Dedifferentiated amniotic fluid mesenchymal stem cell (primary cell): ENCODE data around the gene BANK1.

Source experiments
- DNase-seq: peaks from one replicate; pipeline ENCODE4 v3.0.0-alpha.2; 2016; ENCODE audit errors: extremely low spot score

The BANK1 gene

GRCh38 chr4:101956068-101956825 is 165.7 kb downstream of the BANK1 start:
- no peak for DNase-seq

- DNase-seq: no peak
Observed at GRCh38 chr4:101958547-101958946, 168.0 kb downstream of the BANK1 start.

GRCh38 chr4:101960431-101960830 is 169.9 kb downstream of the BANK1 start:
- DNase-seq: no peak

DNA sequence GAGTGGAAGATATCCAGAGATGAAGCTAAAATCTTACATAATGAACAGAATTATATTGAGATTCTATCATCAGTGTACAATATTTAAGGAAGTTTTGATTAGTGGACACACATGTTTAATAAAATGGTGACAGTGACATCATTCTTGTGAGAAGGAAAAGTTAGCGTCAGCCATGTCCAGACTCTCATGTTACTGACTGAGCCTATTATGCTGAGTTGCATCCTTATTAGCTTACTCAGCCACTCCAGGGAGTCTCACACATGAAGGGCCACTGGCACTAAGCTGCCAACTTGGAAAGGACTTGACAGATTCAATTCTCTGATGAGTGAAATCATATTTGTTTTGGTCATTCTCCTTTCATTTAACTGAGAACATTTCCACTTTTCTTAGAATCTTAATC is 170.6 kb downstream of the BANK1 start:
- peak; percentile 63 for DNase-seq

GRCh38 chr4:101967697-101968346 is 177.3 kb downstream of the BANK1 start:
- DNase-seq: no peak

GRCh38 chr4:101968364-101968763 is 177.8 kb downstream of the BANK1 start:
- DNase-seq: no peak

DNA sequence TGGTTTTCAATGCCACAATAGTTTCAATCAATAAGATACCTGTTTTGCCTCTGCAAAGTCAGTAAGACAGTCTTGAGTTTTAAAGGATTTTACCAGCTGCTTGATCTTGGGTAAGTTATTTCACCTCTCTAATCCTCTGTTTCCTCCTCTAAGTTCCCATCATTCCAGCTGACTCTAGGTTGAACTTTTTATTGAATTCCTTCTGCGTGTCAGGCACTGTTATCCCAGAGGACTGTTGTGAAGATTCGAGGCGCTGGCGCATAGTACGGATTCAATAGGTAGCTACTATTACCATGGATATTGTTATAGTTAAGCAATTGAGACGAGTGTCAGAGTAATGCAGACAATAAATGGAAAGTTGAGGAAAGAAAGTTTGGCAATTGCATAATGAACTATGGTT is 179.4 kb downstream of the BANK1 start:
- DNase-seq: no peak

DNA sequence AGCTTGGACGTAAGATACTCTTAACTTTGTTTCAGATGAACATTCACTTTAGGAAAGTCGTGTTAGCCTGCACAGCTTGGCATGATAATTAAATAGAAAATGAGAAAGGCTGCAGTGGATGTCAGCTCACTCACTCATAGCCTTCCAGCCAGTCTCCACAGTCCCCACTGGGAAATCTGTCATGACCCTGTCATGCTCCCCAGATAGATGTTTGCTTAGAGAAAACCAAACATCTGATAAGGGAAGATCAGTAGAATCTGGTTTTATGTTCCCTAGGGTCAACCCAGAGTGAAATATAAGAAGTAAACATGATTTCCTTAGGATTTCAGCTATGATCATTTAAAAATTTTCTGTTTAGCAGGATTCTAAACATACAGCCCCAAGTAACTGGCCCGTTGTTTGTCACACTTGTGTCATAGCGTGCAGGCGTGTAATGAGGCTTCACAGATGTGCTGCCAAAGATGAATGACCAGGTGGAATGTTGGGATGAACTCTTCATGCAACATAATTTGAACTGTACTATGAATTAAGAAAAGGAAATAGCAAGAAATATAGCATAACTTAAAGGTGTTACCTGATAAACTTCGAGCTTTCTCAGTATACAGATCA is 180.1 kb downstream of the BANK1 start:
- no peak for DNase-seq

- no peak for DNase-seq
Observed at GRCh38 chr4:101972791-101973190, 182.3 kb downstream of the BANK1 start.

- peak; percentile 56 for DNase-seq
Observed at GRCh38 chr4:101973361-101973760, 182.8 kb downstream of the BANK1 start.

- peak; percentile 99 for DNase-seq
Observed at GRCh38 chr4:101977076-101977475, 186.5 kb downstream of the BANK1 start.

DNA sequence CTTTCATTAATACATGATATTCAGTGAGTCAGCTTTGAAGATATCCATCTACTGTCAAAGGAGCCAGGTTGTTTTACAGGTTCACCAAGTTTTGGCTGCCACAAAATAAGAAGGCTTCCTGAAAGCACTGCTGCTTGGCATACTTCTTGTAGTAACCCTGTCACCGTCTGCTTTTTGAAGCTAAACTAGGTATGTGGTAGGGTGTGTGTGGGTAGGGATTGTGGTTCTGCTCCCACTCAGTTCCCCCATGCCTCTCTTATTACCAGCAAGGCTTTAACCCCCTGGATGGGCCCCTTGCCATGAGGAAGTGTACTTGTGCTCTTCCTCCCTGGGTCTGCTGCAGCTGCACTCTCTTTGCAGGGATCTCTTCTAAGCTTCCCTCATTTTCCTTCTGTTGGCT is 191.2 kb downstream of the BANK1 start:
- DNase-seq: no peak

DNA sequence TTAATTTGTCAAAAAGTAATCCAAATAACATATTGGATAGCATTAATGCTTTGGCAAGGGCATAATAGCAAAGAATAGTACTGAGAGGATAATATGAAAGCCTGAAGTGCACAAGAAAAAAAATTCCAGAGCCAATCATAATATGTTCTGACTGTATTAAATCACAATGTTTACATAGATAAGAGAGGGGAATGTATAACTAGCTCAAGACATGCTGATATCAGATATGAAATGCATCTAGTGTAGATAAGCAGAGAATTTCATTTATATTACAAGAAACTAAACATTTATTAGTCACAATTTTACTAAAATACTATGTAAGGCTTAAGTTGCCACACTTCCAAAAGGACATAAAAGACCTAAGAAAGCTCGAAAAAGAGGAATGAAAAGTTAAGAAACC is 193.3 kb downstream of the BANK1 start:
- DNase-seq: no peak

DNA sequence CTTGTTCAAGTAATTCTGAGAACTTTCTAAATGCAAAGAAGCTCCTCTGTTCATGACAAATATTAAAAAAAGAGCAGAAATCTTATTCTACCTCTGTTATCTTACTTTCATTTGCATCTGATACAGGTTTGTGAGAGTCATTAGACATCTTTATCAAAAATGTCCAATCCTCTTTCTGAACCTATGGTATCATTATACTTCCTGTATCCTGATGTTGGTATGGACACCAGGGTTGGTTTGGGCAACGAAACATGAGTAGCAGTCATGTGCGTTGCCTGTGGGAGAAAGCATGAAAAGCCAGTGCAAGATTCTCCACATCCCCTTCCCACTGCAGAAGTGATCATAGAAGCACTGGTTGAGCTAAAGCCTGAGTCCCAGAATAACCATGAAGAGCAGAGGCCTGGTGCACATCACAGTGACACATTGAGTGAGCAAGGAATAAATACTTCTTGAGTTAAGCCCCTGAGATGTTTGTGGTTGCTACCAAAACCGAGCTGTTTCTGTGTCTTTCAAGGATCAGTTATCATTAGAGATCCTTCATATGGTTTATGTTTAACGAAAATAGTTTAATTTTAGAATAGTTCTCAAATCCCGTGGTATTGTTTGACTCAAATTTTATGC is 197.2 kb downstream of the BANK1 start:
- DNase-seq: peak; percentile 31

- DNase-seq: no peak
Observed at GRCh38 chr4:101989551-101989950, 199.0 kb downstream of the BANK1 start.

GRCh38 chr4:101992446-101992845 is 201.9 kb downstream of the BANK1 start:
- DNase-seq: no peak

DNA sequence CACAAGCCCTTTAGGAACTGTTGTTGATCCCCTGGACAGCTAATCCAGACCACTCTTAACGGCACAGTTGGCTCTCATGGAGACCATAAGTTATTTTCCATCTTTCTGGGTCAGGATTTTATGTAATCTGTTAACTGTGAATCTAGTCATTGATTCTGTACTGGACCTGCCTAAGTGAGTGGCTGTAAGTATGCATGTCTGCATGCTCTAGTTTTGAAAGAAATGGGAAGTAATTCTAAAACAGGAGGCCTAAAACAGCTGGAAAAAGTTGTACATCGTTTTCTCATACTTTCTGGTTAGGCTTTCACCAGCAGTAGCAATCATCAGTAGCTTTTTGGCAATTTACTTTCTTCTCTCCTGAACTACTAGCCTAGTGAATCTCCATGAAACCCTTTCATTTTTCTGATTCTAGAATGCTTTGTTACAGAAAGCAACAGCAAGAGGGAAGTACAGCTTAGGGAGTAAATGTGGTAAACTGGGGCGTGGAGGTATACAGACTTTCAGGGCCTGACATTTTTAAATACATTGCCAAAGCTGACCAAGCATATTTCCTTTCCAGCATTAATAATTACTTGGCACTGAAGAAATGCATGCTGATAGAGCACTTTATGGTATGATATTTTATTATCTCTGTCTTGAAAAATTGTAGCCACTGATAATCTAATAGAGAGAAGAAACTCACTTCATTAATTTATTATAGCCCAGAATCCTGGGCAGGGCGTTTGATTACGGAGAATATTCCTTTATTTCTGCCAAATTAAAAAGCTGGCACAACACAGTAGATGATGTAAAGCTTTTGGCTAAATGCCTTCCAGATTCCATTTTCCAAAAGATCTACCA is 202.7 kb downstream of the BANK1 start:
- no peak for DNase-seq

DNA sequence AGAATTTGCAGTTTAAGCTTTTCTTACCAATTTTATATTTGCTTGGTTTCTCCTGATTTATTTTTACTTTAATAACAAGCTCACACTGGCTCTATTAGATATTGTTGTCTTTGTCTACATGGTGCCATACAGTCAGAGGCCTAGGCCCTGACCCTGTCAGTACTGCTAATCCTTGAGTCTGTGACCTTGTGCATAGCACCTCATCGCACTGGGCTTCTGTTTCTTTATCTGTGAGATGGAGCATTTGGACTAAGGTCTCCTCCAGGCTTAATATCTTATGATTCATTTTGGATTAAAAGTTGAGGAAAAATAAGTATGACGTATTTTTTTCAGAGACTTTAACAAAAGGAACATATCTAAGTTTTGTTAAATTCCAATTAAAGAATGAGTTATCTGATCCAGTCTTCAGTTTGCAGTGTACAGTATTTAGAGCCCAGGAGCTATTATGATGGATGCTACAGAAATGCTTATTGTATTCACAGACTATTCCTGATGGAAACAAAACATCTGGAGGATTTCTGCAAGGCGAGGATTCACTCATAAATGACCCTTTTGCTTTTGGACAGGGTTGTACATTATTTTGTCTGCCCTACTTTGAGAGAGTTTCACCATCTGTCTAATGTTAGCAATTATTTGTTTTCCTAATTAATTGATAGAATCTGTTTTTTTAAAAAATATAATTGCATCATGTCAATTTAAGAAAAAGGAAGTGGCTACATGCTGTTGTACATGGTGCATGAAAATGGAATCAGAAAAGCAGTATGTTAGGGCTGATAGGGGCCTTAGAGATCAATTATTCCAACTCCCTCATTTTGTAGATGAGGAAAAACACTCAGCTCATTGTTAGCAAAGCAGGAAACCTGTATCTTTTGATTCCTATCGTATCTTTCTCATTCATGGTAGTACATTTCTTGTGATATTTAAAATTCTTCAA is 203.6 kb downstream of the BANK1 start:
- no peak for DNase-seq

DNA sequence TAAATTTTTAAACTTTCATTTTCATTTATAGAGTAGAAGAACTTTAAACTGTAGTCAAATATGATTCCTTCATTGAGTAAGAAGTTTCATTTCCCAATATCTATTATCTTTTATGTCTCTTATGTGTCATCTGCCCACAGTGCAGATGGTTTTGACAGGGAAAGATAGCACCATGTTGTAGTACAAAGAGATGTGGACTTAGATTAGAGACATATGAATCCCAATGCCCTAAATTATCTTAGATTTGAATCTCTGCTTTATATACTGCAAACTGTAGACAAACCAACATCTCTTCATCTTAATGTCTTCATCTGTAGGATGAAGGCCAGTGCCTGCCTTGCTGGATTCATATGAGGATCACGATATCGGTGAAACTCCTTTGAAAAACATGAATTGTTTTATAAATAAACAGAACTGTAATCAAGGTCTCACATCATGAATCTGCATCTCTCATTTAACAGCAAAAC is 217.5 kb downstream of the BANK1 start:
- DNase-seq: no peak

GRCh38 chr4:102008711-102009110 is 218.2 kb downstream of the BANK1 start:
- DNase-seq: no peak

- no peak for DNase-seq
Observed at GRCh38 chr4:102022343-102022742, 231.8 kb downstream of the BANK1 start.
